ENCODE results near the gene SPATC1L.
"Not testable (repeated sequence)": the region's sequence is repeated elsewhere in the genome, so short reads cannot be mapped to it uniquely, and the experiment has no call there.

Gene SPATC1L

DNA sequence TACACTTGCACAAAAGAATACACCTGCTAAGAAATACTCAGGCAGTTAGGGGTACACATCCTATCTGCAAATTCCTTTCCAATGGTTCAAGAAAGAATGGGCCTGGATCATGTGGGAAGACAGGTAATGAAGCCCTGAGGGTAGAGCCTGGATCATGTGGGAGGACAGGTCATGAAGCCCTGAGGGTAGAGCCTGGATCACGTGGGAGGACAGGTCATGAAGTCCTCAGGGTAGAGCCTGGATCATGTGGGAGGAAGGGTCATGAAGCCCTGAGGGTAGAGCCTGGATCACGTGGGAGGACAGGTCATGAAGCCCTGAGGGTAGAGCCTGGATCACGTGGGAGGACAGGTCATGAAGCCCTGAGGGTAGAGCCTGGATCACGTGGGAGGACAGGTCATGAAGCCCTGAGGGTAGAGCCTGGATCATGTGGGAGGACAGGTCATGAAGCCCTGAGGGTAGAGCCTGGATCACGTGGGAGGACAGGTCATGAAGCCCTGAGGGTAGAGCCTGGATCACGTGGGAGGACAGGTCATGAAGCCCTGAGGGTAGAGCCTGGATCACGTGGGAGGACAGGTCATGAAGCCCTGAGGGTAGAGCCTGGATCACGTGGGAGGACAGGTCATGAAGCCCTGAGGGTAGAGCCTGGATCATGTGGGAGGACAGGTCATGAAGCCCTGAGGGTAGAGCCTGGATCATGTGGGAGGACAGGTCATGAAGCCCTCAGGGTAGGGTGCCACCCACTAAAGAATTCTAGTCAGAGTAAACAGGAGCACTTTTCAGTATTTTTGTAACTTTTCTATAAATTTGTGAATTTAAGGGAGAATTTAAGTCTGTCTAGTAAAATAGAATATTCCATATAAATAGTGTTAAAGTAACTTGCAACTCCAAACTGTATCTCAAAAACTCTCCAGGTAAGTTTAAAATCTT lies 16.9 kb upstream of the SPATC1L start:
- DNase-seq, result not testable (repeated sequence)

- DNase-seq, result no peak
Observed at GRCh38 chr21:46199436-46200373, 15.4 kb upstream of the SPATC1L start.

DNA sequence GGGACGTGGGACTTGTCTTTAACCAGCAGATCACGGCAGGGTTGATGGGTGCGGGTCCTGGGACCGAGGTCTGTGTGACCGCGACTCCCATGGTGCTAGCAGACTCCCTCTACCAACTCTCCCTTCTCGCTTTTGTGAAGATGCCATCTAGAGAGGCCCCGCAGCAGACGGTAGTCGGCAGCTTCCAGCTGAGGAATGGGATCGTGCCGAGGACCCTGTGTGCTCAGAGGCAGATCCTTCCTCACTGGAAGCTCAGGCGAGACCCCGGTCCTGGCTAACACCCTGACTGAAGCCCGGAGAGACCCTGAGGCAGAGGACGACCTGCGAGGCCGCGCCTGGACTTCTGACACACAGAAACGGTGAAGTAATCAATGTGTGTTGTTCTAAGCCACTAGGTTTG lies 12.5 kb upstream of the SPATC1L start:
- no peak for DNase-seq

DNA sequence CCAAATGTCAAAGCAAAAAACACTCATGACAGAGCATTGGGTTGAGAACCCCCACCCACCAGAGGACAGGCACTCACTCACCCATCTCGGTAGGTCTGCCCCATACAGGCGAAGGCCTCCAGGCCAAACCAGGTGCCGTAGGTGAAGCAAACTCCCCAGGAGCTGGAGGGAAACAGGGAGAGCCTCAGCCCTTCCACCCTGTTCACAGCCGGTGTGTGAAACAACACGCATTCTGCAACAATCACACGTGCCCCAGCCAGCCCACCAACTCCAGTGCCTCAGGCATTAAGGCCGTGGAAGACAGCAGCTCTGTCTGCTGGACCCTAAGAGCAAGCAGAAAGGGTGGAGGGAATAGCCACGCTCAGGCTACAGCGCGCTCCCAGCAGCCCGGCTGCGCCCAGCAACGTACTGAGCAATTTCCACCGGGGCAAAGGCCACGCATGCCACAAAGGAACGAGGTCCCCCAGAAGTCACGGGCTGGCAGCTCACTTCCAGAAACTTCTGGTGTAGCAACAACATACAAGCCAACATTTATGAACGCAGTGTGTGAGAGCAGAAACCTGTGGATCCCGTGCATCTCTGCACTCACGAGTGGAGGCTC lies 11.4 kb upstream of the SPATC1L start:
- DNase-seq, result no peak

DNA sequence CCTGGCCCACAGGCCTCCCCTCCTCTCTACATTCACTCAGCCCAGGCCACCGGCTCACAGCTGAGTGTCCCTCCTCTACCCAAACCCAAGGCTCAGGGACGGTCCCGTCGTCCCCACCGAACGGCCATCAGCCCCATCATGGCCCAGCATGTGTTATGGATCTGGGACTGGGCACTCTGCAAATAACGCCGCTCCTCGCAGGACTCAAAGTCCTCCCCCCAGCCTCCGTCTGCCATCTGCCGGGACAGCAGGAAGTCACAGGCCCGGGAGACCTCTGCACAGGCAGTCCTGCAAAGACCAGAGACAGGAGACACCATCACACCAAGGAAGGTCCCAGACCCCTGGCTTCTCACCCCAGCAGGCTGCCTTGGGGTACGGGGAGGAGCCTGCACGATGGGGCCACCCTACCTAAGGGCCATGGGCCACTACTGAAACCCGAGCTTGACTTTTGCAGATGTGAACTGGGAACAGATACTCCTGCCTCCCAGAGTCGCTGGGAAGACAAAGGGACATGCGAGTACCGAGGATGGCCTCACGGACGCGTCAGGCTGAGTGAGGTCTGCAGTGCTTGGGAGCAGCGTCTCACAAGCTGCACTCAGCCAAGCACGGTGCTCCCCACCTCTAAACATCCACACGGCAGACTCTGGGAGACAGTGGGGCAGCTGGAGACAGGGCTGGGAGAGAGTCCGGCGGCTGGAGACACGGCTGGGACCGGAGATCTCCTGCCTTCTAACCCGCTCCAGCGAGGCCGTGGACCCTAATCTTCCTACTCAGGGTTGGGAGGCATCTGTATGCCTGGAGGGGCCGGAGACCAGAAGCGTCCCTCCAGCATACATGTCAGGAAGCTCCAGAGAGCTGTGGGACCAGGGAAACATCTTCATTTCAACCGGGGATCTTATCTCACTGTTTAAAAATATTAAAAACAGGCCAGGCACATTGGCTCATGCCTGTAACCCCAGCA lies 10.4 kb upstream of the SPATC1L start:
- no peak for DNase-seq

- DNase-seq, result no peak
Observed at GRCh38 chr21:46193829-46194373, 9.6 kb upstream of the SPATC1L start.

DNA sequence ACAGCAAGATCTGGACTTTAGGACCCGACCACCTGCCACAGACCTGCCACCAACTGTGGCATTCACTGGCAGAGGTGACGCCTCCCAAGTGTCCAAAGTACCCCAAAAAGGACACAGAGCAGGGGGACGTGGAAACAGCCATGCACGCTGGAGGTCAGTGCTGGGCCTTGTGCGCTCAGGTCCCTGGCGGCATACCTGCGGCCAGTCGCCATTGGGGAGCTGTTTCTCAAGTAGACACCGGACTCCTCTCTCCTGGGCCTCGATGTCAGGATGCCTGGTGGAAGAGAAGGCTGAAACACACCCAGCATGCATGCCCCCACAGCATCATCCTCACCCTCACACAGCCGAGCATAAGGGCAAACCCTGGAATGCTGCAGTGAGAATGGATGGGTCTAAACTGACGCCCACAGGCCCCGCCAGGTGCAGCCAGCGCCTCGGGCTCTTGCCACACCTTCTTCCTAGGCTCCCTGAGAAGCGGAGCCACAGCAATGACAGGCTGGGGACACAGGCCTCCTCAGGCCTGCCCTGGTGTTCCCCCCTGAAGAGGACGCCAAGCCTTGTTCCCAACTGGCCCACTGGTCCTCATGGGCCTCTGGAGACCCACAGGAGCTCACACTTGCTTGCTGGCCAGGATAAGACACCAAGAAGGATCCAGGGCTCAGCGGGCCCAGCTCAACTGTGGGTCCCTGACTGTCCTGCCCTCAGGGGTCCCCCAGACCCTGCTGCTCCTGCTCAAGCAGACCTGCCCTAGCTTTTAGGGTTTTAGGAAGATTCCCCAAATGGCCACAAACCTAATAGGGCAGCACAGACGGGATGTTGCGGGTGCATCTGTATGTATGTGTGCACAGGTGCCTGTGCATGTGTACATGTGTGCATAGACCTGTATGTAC lies 7.7 kb upstream of the SPATC1L start:
- no peak for DNase-seq

GRCh38 chr21:46191257-46191685 lies 7.0 kb upstream of the SPATC1L start:
- DNase-seq, result no peak

- no peak for DNase-seq
Observed at GRCh38 chr21:46190491-46191131, 6.4 kb upstream of the SPATC1L start.

DNA sequence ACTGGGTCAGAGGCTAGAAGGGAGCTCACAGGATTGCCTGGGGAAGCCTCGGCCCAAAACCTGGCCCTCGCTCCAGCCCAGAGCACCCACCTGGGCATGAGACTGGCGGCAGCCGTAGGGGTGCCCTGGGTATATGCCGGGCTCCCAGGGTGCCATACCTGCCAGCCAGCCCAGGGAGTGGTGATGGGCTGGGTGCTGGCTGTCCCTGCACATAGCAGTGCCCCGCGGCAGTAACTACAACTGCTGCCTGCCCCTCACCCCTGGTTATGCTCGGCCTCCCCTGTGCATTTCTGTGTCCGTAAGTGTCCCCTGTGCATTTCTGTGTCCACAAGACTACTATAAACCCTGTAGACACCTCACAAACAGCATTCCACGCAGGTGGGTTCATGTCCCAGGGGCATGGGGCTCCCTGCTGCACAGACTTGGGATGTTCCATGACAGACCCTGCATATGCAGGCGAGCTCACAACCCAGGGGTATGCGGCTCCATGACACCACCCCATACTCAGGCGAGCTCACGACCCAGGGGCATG lies 5.8 kb upstream of the SPATC1L start:
- DNase-seq, result no peak

- no peak for DNase-seq
Observed at GRCh38 chr21:46189213-46189958, 5.1 kb upstream of the SPATC1L start.

GRCh38 chr21:46188226-46189212 lies 4.3 kb upstream of the SPATC1L start:
- DNase-seq, result peak in 10 of 56 donors; percentile 10 to 53 (median 38)

GRCh38 chr21:46187814-46188213 lies 3.6 kb upstream of the SPATC1L start:
- DNase-seq, result no peak

DNA sequence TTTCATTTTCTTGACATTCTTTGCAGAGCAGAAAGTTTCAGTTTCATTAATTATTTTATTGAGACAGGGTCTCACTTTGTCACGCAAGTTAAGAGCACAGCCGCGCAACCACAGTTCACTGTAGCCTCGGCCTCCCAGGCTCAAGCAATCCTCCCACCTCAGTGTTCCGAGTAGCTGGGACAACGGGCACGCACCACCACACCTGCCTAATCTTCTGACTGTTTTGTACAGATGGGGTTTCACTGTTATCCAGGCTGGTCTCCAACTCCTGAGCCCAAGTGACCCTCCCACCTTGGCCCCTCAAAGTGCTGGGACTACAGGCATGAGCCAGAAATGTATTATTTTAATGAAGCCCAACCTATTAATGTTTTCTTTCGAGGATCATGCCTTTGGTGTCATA lies 3.0 kb upstream of the SPATC1L start:
- no peak for DNase-seq

DNA sequence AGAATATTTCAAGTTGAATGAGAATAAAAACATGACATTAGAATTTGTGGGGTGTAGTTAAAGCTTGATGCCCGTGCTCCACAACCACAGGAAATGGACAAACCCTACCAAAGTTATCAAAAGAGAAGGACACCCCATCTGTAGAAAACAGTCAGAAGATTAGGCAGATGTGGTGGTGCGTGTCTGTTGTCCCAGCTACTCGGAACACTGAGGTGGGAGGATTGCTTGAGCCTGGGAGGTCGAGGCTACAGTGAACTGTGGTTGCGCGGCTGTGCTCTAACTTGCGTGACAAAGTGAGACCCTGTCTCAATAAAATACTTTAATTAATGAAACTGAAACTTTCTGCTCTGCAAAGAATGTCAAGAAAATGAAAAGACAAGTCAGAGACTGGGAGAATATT lies 1.5 kb upstream of the SPATC1L start:
- DNase-seq, result no peak
